NB4 (cell line): ENCODE measurements around the gene WDR86.

Experiments used
- MYC ChIP-seq: IDR thresholded peaks from 2 replicates; pipeline ENCODE4 v1.6.1; 2011; ENCODE audit warnings: low read depth, low read length
- POLR2A ChIP-seq: IDR thresholded peaks from 2 replicates; pipeline ENCODE4 v1.6.1; 2011; ENCODE audit warnings: mild to moderate bottlenecking; ENCODE audit not compliant: insufficient read length; ENCODE audit errors: extremely low read depth

GRCh38 chr7:151342102-151342646, 67.7 kb downstream of the WDR86 start:
- TF ChIP-seq MYC (no peak), POLR2A (no peak)
